Keratinocyte (primary cell): ENCODE measurements around the gene TCTN1. TPM values are rescaled to one million over a fixed set of nuclear protein-coding genes. Genes with fewer than 3 reads are reported as not detected.
A peak's percentile ranks its signal among the peaks of the same experiment; 100 is the strongest.
"Not testable (repeated sequence)": the region's sequence is repeated elsewhere in the genome, so short reads cannot be mapped to it uniquely, and the experiment has no call there.

Experiments used
- DNase-seq: peaks from one replicate; pipeline ENCODE4 v3.0.0-alpha.2; 2011; ENCODE audit warnings: low read depth, missing footprints, low spot score
- FAIRE-seq: peaks from 2 replicates; lab custom pipeline; 2011; peaks lifted over from hg19 to GRCh38; lab: Jason Lieb, UNC
- H2AFZ ChIP-seq: 2 replicates; pipeline ENCODE4 v1.6.0; 2012; ENCODE audit warnings: low read length, control low read depth, inconsistent platforms; ENCODE audit not compliant: control insufficient read depth
- H3K27ac ChIP-seq: 2 replicates; pipeline ENCODE4 v1.5.1; 2011; ENCODE audit warnings: low read length; ENCODE audit not compliant: control insufficient read depth, insufficient read depth
- H3K27me3 ChIP-seq: 3 replicates; pipeline ENCODE4 v1.6.0; 2011; ENCODE audit warnings: low read length; ENCODE audit not compliant: control insufficient read depth, insufficient read depth; ENCODE audit errors: extremely low read depth
- H3K36me3 ChIP-seq, 2 experiments: 2 replicates in 1 of 2; 3 replicates in 1 of 2; pipeline ENCODE4 v1.5.1; 2011; ENCODE audit warnings: low read length in 2 of 2, mild to moderate bottlenecking in 1 of 2; ENCODE audit not compliant: control insufficient read depth in 2 of 2, insufficient read depth in 2 of 2; ENCODE audit errors: extremely low read depth in 1 of 2
- H3K4me1 ChIP-seq: 3 replicates; pipeline ENCODE4 v1.5.1; 2011; ENCODE audit warnings: low read length; ENCODE audit not compliant: control insufficient read depth, insufficient read depth; ENCODE audit errors: extremely low read depth
- H3K4me2 ChIP-seq: 3 replicates; pipeline ENCODE4 v1.6.0; 2011; ENCODE audit warnings: low read depth, low read length; ENCODE audit not compliant: control insufficient read depth, insufficient read depth; ENCODE audit errors: extremely low read depth
- H3K4me3 ChIP-seq, 3 experiments: fragments of 200-600 bp in 1 of 3; sonication (generic) in 1 of 3; 2 replicates in 2 of 3; 3 replicates in 1 of 3; pipeline ENCODE4 v1.5.1; 2011 to 2016; ENCODE audit warnings: low read length in 3 of 3, mild to moderate bottlenecking in 3 of 3, control low read depth in 2 of 3, inconsistent platforms in 1 of 3, low read depth in 1 of 3, mixed read lengths in 1 of 3, mixed run types in 1 of 3, moderate library complexity in 1 of 3; ENCODE audit not compliant: control insufficient read depth in 2 of 3, insufficient read depth in 2 of 3; ENCODE audit errors: extremely low read depth in 1 of 3
- H3K79me2 ChIP-seq: 2 replicates; pipeline ENCODE4 v1.6.0; 2012; ENCODE audit warnings: low read length; ENCODE audit not compliant: control insufficient read depth, insufficient read depth
- H3K9ac ChIP-seq: 3 replicates; pipeline ENCODE4 v1.6.0; 2011; ENCODE audit warnings: low read length; ENCODE audit not compliant: control insufficient read depth, insufficient read depth; ENCODE audit errors: extremely low read depth
- H3K9me1 ChIP-seq: 3 replicates; pipeline ENCODE4 v1.6.0; 2011; ENCODE audit warnings: low read length; ENCODE audit not compliant: control insufficient read depth, insufficient read depth; ENCODE audit errors: extremely low read depth
- H3K9me3 ChIP-seq: 2 replicates; pipeline ENCODE4 v1.5.1; 2012; ENCODE audit warnings: low read depth, low read length; ENCODE audit not compliant: control insufficient read depth
- H4K20me1 ChIP-seq: 3 replicates; pipeline ENCODE4 v1.6.0; 2011; ENCODE audit warnings: low read length; ENCODE audit not compliant: control insufficient read depth, insufficient read depth; ENCODE audit errors: extremely low read depth
- CTCF ChIP-seq, 3 experiments: IDR thresholded peaks in 1 of 3; conservative IDR thresholded peaks in 1 of 3; optimal IDR thresholded peaks in 1 of 3; 2 replicates in 2 of 3; 3 replicates in 1 of 3; pipeline versions ENCODE3 to v1.5.1; 2011; ENCODE audit warnings: low read length in 3 of 3, mild to moderate bottlenecking in 3 of 3, moderate library complexity in 2 of 3, control low read depth in 1 of 3, inconsistent platforms in 1 of 3; ENCODE audit not compliant: insufficient read depth in 2 of 3; ENCODE audit errors: extremely low read depth in 1 of 3
- EZH2 ChIP-seq: IDR thresholded peaks from one replicate; pipeline ENCODE4 v1.6.1; 2012; ENCODE audit warnings: inconsistent platforms, mild to moderate bottlenecking, low read length, moderate library complexity
- dilution Hi-C: fragments of 300-500 bp; cut with MboI; formaldehyde crosslinking; loops from one replicate; pipeline ENCODE4 v1.7.0; 2020; ENCODE audit warnings: low sequenced_read_pairs; ENCODE audit not compliant: extremely low pct_ligation_motif_present
- polyA plus RNA-seq, 5 experiments: library from polyadenylated mRNA; depleted of rRNA in 3 of 5; stranded (reverse) in 3 of 5; stranded (forward) in 1 of 5; unstranded in 1 of 5; fragments of >200 nt; gene quantifications; 1 replicate in 1 of 5; 2 replicates in 3 of 5; 3 replicates in 1 of 5; pipeline versions ENCODE4 v1.2.1 to v1.2.3, GENCODE V29; 2011 to 2012; ENCODE audit warnings: missing spikeins in 2 of 5, low read depth in 1 of 5, low replicate concordance in 1 of 5

TCTN1 gene
- polyA plus RNA-seq, 1 donor (not counting 4 experiments of a cell fraction or from before 2014, with no cell fraction given) = 30.6 TPM

- H3K27ac ChIP-seq = no peak overlapping the region
- dilution Hi-C loops = no loop called here
- no peak for FAIRE-seq
- no peak overlapping the region for H3K9ac ChIP-seq
- H3K79me2 ChIP-seq = peaks cover 74% of the 10 kb centered on the region
- no peak overlapping the region for H3K4me2 ChIP-seq
- H3K27me3 ChIP-seq = no peaks in the 10 kb centered on the region
- H3K36me3 ChIP-seq = no peaks in the 10 kb centered on the region
- DNase-seq = no peak
- TF ChIP-seq EZH2 (no peak), CTCF (optimal IDR thresholded peaks at IDR 0.05 in 1 of 3, IDR thresholded peaks at IDR 0.05 in 1 of 3, conservative IDR thresholded peaks at IDR 0.05 in 1 of 3; ENCODE audit: extremely low read depth in 1 of 3, insufficient read depth in 2 of 3, low read length in 3 of 3) (no peak)
- H4K20me1 ChIP-seq = no peaks in the 10 kb centered on the region
- H3K4me3 ChIP-seq = no peak overlapping the region
- peaks cover 46% of the 10 kb centered on the region for H3K4me1 ChIP-seq
- H3K9me1 ChIP-seq = no peaks in the 10 kb centered on the region
- H3K9me3 ChIP-seq = peaks cover 1% of the 10 kb centered on the region
- H2AFZ ChIP-seq = no peak overlapping the region
These were observed 45.2 kb upstream of the TCTN1 start for GRCh38 chr12:110568752-110569151.

GRCh38 chr12:110569838-110570237, 44.1 kb upstream of the TCTN1 start:
- H2AFZ ChIP-seq, H3K9me1 ChIP-seq, dilution Hi-C loops, H3K4me3 ChIP-seq, H3K9ac ChIP-seq, H4K20me1 ChIP-seq, DNase-seq, H3K4me2 ChIP-seq, FAIRE-seq, H3K27me3 ChIP-seq, H3K36me3 ChIP-seq, H3K9me3 ChIP-seq: not testable (repeated sequence)
- Histone ChIP-seq H3K27ac (peak overlapping the region; percentile 58), H3K79me2 (peaks cover 74% of the 10 kb centered on the region), H3K4me1 (peaks cover 37% of the 10 kb centered on the region)

GRCh38 chr12:110570798-110571197, 43.1 kb upstream of the TCTN1 start:
- H4K20me1 ChIP-seq, DNase-seq, H3K4me3 ChIP-seq, H3K9ac ChIP-seq, H3K9me1 ChIP-seq, H2AFZ ChIP-seq, H3K36me3 ChIP-seq, H3K4me2 ChIP-seq, H3K9me3 ChIP-seq, H3K27me3 ChIP-seq, dilution Hi-C loops, H3K27ac ChIP-seq, FAIRE-seq: not testable (repeated sequence)
- H3K4me1 ChIP-seq = peaks cover 35% of the 10 kb centered on the region
- H3K79me2 ChIP-seq = peaks cover 82% of the 10 kb centered on the region
